GM18907 (cell line): ENCODE measurements around the gene CSNK2A2.

Experiments used
- ATAC-seq: cut with Tn5 transposase; IDR thresholded peaks from one replicate; pipeline ENCODE4 v1.9.1; 2021; ENCODE audit warnings: mild to moderate bottlenecking, moderate library complexity; ENCODE audit not compliant: unreplicated experiment

The CSNK2A2 gene

DNA sequence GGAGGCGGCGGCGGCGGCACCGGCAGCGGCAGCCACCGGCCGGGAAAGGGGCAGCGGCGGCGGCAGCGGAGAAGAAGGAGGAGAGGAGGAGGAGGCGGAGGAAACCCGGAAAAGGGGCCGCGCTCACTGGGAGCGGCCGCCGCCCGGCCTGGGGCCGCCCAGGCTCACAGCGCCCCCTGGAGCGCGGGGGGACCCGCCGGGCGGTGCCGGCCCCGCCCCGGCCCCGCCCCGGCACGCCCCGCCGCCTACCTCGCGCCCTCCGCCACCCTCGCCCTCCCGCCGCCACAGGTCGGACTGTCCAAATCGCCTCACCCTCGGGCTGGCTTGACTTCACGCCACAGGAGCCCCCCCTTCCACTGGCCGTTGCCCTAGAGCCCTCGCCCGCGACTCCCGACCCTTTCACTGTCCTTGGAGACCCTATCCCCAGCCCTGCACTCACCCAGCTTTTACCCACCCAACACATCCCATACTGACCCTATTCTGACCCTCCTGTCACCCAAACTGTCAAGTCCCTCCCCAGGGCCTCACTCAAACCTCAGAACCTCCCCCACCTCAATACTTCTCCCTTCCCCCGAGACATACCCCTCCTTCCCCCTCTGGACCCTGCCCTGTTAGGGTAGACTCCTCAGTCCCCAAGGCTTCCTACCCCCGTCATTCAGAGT, at the start of gene CSNK2A2:
CSNK2A2 (minus strand) TSS at position 85 of the 662 bp plus-strand sequence. CDS start 370 bp downstream, outside the sequence.
- peak; percentile 82 for ATAC-seq

DNA sequence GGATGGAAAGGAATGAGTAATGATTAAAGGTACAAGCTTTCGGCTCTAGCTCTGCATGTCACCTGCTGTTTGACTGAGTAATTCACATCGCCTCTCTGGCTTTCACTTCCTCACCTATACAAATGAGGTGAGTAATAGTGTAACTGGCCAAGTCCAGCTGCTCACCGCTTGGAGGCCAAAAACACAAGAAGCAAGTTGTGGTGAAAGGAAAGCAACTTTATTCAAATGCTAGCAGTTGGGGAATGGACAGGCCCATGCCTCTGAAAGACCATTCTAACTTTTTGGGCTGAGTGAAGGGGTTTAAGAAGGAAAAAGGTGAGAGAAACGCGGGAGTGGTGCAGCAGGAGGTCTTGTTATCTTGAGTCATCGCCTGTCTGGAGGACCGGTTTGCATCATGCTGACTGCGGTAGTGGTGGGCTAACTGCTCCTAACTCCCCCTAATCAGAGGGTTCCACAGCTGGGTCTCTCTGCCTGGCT, 45.7 kb upstream of the CSNK2A2 start:
- ATAC-seq, result peak; percentile 94

DNA sequence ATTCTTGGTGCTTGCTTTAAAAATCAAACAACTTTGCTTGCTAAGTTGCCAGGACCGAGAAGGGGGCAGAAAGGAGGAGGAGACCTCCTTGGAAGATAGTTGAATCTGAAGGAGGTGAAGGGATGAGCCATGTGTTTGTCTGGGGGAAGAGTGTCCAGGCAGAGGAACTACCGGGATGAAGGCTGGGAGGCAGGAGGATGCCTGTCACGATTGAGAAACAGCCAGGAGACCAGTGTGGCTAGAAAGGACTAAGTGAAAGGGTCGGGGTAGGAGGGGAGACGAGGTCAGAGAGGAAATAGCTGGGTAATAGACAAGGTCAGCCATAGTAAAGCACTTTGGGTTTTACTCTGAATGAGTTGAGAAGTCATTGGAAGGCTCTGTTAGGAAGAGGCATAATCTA, 38.9 kb upstream of the CSNK2A2 start:
- ATAC-seq, result peak; percentile 11

DNA sequence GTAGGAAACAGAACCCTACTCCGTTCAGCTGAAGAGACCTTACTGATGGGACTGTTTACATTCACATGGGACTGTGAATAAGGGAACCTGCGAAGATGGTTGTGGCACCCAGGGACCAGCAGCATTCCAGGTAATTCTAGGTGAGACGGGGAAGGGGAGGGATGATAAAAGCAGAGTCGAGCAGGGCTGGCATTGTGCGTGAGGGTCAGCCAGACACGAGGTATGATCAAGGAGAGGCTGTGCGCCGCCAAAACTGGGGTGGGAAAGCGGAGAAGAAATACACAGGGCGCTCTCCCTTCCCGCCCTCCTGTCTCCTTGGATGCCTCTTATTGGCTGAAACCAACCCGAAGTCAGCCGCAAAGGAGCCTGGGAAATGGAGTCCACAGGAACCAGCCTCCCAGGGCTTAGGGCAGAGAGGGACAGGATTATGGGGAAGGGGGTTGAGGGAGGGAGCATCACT, 38.4 kb upstream of the CSNK2A2 start:
- ATAC-seq, result peak; percentile 94

DNA sequence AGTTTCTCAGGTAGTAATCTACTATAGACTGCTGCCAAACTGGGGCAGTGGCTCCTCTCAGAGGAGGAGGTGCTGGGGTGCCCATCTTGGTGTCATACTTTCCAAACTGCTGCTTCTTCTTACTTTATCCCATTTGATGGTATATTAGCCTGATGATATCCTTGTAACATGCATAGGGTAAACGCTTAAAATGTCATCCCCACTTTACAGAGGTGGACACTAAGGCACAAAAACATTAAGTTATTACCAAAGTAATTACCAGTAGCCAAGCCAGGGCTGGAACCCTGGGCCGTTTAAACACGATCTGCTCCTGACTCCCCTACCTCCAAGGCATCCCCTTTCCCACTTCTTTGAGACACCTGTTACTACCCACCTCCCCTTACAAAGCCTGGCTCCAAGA, 37.8 kb upstream of the CSNK2A2 start:
- no peak for ATAC-seq

DNA sequence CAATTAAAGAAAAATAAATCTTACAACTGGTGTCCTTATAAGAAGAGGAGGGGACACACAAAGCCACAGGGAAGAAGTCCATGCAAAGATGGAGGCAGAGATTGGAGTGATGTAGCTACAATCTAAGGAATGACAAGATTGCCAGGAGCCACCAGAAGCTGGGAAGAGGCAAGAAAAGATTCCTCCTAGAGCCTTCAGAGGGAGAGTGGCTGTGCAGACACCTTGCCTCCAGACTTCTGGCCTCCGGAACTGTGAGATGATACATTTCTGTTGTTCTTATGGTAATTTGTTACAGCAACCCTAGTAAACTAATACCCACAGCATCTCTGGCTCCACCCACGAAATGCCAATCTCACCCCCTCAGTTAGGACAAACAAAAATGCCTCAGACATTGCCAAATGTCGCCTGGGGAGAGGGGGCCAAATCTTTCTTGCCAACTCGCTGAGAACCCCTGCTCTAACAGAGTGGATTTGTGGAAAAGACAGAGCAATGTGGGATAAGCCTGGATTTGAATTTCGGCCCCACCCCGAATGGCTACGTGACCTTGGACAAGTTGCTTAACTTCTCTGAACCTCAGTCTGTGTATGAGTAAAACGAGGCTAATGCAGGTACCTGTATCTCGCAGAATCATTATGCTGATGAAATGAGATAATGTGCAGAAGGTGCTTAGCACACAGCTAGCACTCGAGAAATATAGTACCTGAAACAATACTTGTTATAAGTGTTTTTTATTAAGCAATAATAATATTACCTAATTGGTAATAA, 37.1 kb upstream of the CSNK2A2 start:
- no peak for ATAC-seq

DNA sequence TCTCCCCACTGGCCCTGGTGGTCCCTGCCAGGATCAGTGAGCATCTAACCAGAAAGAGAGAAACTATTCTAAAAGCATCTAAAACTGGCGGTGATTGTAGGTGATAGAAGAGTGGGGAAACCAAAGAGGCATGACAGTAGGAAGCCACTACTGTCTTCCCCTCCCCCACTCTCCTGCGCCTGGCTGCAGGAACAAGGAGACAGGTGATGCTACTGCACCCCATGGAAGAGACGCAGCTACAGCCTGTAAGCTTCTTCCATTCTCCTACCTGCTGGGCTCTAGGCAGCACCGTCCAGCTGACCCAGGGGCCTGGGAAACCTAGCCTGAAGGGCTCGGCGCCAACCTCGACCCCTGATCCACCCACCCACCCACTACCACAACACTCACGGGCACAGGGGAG, 32.4 kb upstream of the CSNK2A2 start:
- ATAC-seq, result no peak

DNA sequence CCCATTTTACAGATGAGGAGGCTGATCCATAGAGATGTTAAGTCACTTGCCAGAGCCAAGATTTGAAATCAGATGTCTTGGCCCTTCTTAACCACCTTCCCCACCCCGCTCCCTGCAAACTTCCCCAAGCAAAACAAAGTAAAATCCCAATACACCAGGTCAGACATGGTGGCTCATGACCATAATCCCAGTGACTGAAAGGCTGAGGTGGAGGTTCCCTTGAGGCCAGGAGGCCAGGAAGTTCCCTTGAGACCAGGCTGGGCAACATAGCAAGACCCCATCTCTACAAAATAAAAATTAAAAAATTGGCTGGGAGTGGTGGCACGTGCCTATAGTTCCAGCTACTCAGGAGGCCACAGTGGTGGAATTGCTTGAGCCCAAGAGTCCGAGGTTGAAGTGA, 28.9 kb upstream of the CSNK2A2 start:
- ATAC-seq, result no peak

DNA sequence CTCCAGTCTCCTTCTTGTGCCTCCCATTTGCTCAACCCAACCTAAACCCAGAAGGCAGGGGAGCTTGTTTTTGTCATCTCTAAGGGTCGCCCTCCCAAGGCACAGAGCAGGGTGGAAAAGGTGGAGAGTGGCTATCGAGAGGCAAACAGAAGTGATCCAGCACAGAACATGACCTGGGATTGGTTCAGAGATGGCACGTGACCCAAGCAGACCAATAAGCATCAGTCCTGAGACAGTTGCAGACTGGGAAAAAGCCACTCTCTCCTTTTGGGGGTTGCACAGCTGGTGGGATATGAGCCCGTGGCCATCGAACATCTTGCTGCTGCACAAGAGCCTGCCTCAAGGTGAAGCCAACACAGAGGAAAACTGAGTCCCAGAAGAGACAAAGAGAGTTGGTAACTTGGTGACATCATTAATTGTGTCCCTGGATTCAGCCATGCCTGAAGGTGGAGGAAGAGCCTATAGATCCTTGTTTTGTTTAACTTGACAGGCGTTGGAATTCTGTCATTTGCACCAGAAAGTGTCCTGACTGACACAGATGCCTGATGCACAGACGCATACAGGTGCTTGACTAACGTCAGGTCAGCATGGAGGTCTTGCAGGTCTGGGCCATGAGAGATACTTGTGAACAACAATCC, 28.2 kb upstream of the CSNK2A2 start:
- no peak for ATAC-seq

DNA sequence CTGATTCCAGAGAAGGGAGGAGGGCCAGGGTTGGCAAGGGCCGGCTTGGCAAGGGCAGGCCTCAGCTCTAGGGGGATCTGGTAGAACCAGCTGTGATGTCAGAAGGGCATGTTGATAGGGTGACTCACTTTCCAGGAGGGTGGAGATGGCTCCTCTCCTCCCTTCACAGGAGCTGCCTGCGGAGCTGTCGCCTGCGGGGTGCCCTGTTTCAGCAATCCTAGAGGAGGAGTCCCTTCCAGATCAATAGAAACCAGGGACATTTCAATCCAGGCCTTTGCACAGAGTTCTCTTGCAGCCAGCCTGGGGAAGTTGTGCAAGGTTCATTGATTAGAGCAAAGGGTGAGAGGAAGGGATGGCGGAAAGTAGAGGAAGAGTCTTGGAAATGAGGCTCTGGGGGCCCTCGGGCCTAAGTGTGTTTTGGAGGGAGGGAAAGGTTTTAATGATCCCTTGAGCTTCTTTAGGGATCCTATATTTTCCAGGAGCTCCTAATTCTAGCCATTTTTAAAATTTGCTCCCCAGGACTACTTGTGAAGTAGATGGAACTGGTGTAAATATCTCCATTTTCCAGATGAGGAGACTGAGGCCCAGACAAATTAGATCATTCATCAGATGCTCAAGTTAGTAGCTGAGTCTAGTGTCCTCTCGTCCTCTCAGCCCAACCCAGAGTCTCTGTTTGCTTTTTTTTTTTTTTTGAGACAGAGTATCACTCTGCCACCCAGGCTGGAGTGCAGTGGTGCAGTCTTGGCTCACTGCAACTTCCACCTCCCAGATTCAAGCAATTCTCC, 24.8 kb upstream of the CSNK2A2 start:
- ATAC-seq, result no peak

DNA sequence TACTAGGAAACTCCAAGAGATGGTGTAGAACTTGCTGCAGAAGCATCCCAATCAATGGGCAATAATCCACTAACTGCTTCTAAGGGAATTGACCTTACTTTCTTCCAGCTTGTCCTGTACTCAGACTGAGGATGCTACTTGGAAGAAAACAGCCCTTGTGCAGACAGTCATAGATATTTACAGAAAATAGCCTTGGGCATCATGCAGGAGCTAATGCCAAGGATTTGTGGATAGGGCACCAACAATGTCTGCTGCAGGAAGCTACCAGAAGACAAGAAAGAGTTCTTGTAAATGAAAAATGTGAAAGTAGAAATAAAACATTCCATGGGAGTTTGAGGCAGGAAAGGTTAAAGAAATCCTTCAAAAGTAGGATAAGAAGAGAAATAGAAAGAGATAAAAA, 21.5 kb upstream of the CSNK2A2 start:
- ATAC-seq, result no peak

DNA sequence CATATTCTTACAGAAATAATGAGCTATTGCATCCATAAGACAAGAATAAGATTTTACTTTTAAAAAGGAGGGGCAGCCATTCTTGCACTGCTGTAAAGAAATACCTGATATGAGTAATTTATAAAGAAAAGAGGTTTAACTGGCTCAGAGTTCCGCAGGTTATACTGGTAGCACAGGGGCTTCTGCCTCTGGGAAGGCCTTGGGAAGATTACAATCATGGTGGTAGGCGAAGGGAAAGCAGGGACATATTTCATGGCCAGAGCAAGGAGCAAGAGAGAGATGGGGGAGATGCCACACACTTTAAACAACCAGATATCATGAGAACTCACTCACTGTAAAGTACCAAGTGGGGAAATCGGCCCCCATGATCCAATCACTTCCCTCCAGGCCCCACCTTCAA, 20.9 kb upstream of the CSNK2A2 start:
- no peak for ATAC-seq

DNA sequence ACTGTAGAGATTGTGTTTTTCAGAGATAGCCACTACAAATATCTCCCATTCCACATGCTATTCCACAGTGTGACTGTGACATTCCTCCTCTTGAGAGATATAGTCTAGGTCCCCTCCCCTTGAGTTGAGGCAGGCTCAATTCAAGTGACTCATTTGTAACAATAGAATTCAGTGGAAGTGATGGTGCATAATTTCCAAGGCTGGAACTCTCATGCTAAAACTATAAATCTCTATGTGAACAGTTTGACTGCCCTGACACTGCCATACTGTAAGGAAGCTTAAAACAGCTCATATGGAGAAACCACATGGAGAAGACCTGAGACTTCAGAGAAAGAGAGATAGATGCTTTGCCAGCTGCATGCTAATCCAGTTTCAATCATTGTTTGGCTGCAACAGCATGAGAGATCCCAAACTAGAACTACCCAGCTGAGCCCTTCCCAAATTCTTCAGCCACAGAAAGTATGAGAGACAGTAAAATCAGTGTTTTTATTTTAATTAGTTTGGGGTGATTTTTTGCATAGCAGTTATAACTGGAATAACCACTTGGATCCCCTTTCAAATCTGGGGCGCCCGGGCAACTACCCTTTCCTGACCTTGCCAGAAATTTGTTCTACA, 19.5 kb upstream of the CSNK2A2 start:
- ATAC-seq, result no peak

DNA sequence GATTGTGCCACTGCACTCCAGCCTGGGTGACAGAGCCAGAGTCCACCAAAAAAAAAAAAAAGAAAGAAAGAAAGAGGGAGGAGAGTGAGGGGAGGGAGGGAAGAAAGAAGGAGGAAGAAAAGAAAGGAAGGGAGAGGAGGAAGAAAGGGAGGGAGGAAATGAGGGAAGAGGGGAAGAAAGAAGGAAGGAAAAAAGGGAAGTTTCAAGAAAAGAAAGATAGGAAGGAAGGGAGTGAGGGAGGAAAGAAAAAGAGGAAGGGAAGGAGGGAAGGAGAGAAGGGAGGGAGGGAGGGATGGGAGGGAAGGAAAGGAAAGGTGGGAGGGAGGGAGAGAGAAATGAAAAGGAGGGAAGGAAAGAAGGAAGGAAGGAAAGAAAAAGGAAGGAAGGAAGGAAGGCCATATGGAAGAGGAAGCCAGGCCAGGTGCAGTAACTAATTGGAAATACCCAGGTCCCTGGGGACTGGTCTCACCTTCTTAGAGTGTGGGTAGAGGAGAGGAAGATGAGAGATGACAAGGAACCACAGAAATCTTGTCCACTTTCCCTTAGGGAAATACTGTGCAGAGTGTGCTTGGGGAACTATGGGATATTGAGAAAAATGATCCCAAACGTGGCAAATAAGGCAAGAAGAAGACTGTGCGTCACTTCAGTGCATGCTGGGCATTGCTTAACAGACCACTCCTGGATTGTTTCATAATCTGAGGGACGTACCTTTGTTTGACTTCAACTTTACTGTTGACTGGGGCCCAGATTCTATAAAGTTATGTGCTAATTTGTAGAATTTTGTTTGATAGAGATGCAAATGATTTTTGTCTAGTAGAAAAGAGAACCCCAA, 15.1 kb upstream of the CSNK2A2 start:
- ATAC-seq, result no peak

DNA sequence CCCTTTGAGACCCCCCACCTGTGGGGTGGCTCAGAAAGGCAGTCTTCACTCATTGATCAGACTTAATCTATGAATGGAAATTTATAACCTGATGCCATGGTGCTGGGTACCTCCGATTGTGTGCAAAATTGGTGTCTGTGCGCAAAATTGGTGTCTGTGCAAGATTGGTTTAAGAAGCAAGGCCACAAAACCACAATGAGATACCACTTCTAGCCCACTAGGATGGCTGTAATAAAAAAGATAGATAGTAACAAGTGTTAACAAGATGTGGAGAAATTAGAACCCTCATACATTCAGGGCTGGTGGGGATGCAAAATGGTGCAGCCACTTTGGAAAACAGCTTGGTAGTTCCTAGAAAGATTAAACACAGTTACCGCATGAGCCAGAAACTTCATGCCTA, 13.9 kb upstream of the CSNK2A2 start:
- no peak for ATAC-seq

DNA sequence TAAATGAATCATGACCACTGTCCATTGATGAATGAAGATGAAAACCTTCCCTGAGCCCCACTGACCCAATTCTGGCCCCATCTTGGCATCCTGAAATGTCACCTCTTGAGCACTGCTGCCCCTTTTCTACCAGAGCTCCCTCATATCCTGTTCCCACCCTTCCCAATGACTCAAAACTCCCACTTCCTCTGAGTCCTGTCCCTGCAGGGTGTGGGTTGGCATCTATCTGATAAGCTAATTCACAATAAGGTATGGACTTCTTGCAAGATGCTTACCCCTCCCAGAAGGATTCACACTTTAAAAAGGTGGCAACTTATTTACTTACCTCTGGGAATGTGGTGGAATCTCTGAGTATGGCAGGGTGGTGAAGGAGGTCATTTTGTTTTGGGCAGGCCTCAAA, 13.3 kb upstream of the CSNK2A2 start:
- ATAC-seq, result no peak

DNA sequence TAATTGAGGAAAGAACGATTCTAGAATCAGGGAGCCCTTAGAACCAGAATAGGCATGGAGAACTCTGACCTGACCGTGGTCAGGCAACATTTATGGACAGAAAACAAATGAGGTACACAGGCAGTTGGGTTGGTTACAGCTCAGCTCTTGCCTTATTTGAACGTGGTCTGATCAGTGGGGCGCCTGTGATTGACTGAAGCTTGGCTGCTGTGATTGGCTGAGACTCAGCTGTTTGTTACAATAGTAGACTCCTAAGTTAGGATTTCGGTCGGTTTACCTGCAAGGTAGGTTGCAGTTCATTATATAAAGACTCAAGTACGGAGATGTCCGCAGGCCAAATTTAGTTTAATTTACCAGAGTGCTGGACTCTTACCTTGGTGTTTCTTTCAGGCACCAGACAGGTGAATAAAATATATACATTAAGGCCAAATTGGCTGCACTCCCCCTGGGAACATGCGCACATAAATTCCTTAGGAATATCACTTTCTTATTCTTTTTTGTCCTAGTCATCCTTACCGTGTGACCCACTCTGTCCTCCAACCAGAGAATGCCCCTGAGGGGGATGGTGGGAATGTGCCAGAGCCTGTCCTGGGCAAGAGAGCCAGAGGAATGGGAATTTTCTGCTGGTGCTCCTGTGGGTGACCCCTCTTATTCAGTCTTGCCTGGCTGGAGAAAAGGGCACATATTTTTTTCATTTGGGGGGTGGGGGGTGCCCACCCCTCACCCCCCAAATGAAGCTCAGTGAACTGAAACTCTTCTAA, 7.5 kb upstream of the CSNK2A2 start:
- ATAC-seq, result no peak

DNA sequence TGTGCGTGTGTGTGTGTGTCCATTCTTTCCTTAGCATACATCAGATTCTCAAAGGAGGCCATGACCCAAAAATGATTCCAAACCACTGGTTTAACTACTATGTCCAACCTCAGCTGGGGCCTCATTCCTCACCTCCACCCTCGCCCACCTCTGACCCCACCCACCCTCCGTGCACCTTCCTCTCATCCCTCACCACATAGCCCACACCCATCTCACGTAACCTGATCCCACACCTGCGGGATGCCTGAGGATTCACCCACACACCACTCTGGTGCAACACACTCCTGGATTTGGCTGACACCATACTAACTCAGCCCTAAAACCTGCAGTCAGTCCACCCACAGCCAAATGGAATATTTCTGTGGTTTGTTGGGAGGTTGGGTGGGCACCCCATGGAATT, 3.3 kb upstream of the CSNK2A2 start:
- ATAC-seq, result no peak
